Measurements from ENCODE around the gene SPESP1.

DNA sequence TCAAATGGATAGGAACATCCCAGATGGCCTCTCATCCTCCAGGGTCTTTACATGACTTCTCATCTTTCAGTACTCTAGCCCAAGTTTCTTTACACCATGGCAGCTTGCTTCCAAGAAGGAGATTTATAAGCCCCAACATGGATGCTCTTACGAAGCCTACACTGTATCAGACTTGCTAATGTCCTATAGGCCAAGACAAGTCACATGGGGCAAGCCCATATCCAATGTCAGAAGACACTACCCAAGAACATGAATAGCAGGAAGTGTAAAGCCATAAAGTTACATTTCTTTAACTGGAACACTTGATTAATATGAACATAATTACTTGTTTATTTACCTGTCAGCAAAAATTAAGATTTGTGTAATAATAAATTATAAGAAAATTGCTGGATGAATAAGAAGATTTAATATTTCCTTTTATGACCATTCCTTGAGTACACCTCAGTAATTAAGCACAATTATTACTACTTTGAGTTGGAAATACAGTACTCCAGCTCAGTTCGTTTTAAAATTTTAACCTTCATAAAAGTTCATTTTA, 5.1 kb downstream of the SPESP1 start:
- TF ChIP-seq, protein P1, sequence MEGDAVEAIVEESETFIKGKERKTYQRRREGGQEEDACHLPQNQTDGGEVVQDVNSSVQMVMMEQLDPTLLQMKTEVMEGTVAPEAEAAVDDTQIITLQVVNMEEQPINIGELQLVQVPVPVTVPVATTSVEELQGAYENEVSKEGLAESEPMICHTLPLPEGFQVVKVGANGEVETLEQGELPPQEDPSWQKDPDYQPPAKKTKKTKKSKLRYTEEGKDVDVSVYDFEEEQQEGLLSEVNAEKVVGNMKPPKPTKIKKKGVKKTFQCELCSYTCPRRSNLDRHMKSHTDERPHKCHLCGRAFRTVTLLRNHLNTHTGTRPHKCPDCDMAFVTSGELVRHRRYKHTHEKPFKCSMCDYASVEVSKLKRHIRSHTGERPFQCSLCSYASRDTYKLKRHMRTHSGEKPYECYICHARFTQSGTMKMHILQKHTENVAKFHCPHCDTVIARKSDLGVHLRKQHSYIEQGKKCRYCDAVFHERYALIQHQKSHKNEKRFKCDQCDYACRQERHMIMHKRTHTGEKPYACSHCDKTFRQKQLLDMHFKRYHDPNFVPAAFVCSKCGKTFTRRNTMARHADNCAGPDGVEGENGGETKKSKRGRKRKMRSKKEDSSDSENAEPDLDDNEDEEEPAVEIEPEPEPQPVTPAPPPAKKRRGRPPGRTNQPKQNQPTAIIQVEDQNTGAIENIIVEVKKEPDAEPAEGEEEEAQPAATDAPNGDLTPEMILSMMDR (IDR thresholded peaks at IDR 0.05): no peak
- TF ChIP-seq POLR2A (IDR thresholded peaks at IDR 0.05): no peak

All from prostate gland (tissue), 2 donors.